Duodenal mucosa (tissue), 2 donors: ENCODE data around the gene KIF6.

ENCODE experiments used
- H3K27ac ChIP-seq: one replicate; pipeline ENCODE4 v1.7.0; 2013; ENCODE audit warnings: low read depth, low read length
- H3K27me3 ChIP-seq, 2 donors: one replicate each; pipeline ENCODE4 v1.7.0; 2013; ENCODE audit warnings: low read length in 2 of 2, control low read depth in 1 of 2; ENCODE audit not compliant: insufficient read depth in 2 of 2, control insufficient read depth in 1 of 2
- H3K36me3 ChIP-seq, 2 donors: one replicate each; pipeline ENCODE4 v1.7.0; 2013; ENCODE audit warnings: low read length in 2 of 2, control low read depth in 1 of 2; ENCODE audit not compliant: insufficient read depth in 2 of 2, control insufficient read depth in 1 of 2
- H3K4me1 ChIP-seq, 2 donors: one replicate each; pipeline ENCODE4 v1.7.0; 2013; ENCODE audit warnings: low read length in 2 of 2, control low read depth in 1 of 2; ENCODE audit not compliant: insufficient read depth in 2 of 2, control insufficient read depth in 1 of 2
- H3K4me3 ChIP-seq, 2 donors: one replicate each; pipeline ENCODE4 v1.7.0; 2013; ENCODE audit warnings: low read length in 2 of 2, low read depth in 1 of 2
- H3K9ac ChIP-seq, 2 donors: one replicate each; pipeline ENCODE4 v1.7.0; 2013; ENCODE audit warnings: low read length in 2 of 2, low read depth in 1 of 2
- H3K9me3 ChIP-seq, 2 donors: one replicate each; pipeline ENCODE4 v1.7.0; 2013; ENCODE audit warnings: low read length in 2 of 2, control low read depth in 1 of 2; ENCODE audit not compliant: control insufficient read depth in 1 of 2

Gene KIF6

GRCh38 chr6:39642270-39642669 lies 82.9 kb downstream of the KIF6 start:
- H3K4me1 ChIP-seq: no peaks in the 10 kb centered on the region
- H3K27ac ChIP-seq: no peak overlapping the region

GRCh38 chr6:39638126-39638822 lies 86.9 kb downstream of the KIF6 start:
- no peak overlapping the region for H3K4me3 ChIP-seq
- H3K9me3 ChIP-seq: no peaks in the 10 kb centered on the region
- no peaks in the 10 kb centered on the region for H3K27me3 ChIP-seq
- no peaks in the 10 kb centered on the region for H3K4me1 ChIP-seq
- H3K27ac ChIP-seq: no peak overlapping the region
- H3K9ac ChIP-seq: no peak overlapping the region
- H3K36me3 ChIP-seq: no peaks in the 10 kb centered on the region

More at GRCh38 chr6:39642270-39642669, 82.9 kb downstream of the KIF6 start:
- H3K27me3 ChIP-seq: no peaks in the 10 kb centered on the region
- H3K4me3 ChIP-seq: no peak overlapping the region
- no peak overlapping the region for H3K9ac ChIP-seq
- H3K9me3 ChIP-seq: no peaks in the 10 kb centered on the region
- no peaks in the 10 kb centered on the region for H3K36me3 ChIP-seq

GRCh38 chr6:39634646-39635341 lies 90.4 kb downstream of the KIF6 start:
- Histone ChIP-seq H3K9me3 (no peaks in the 10 kb centered on the region), H3K36me3 (no peaks in the 10 kb centered on the region), H3K4me3 (no peak overlapping the region), H3K4me1 (no peaks in the 10 kb centered on the region), H3K9ac (no peak overlapping the region), H3K27ac (no peak overlapping the region), H3K27me3 (no peaks in the 10 kb centered on the region)

GRCh38 chr6:39625209-39625608 lies 100.0 kb downstream of the KIF6 start:
- Histone ChIP-seq H3K9ac (no peak overlapping the region), H3K36me3 (no peaks in the 10 kb centered on the region), H3K9me3 (no peaks in the 10 kb centered on the region), H3K27ac (no peak overlapping the region), H3K4me1 (no peaks in the 10 kb centered on the region), H3K4me3 (no peak overlapping the region), H3K27me3 (no peaks in the 10 kb centered on the region)

- H3K9ac ChIP-seq: no peak overlapping the region
- H3K4me3 ChIP-seq: no peak overlapping the region
- no peaks in the 10 kb centered on the region for H3K9me3 ChIP-seq
- H3K36me3 ChIP-seq: no peaks in the 10 kb centered on the region
- no peaks in the 10 kb centered on the region for H3K27me3 ChIP-seq
- no peaks in the 10 kb centered on the region for H3K4me1 ChIP-seq
- H3K27ac ChIP-seq: no peak overlapping the region
These were observed 101.5 kb downstream of the KIF6 start for GRCh38 chr6:39623750-39624149.

GRCh38 chr6:39617520-39617919 lies 107.7 kb downstream of the KIF6 start:
- Histone ChIP-seq H3K27ac (no peak overlapping the region), H3K4me3 (no peak overlapping the region), H3K4me1 (no peaks in the 10 kb centered on the region)

GRCh38 chr6:39617026-39617425 lies 108.2 kb downstream of the KIF6 start:
- no peaks in the 10 kb centered on the region for H3K36me3 ChIP-seq
- no peaks in the 10 kb centered on the region for H3K9me3 ChIP-seq
- H3K4me1 ChIP-seq: no peaks in the 10 kb centered on the region
- no peak overlapping the region for H3K27ac ChIP-seq
- no peak overlapping the region for H3K4me3 ChIP-seq
- no peaks in the 10 kb centered on the region for H3K27me3 ChIP-seq
- H3K9ac ChIP-seq: no peak overlapping the region

More at GRCh38 chr6:39617520-39617919, 107.7 kb downstream of the KIF6 start:
- Histone ChIP-seq H3K27me3 (no peaks in the 10 kb centered on the region), H3K36me3 (no peaks in the 10 kb centered on the region), H3K9me3 (no peaks in the 10 kb centered on the region), H3K9ac (no peak overlapping the region)

GRCh38 chr6:39615622-39616021 lies 109.6 kb downstream of the KIF6 start:
- H3K4me1 ChIP-seq: no peaks in the 10 kb centered on the region
- no peaks in the 10 kb centered on the region for H3K36me3 ChIP-seq
- no peaks in the 10 kb centered on the region for H3K9me3 ChIP-seq

GRCh38 chr6:39614393-39614950 lies 110.7 kb downstream of the KIF6 start:
- Histone ChIP-seq H3K27me3 (no peaks in the 10 kb centered on the region), H3K4me1 (no peaks in the 10 kb centered on the region), H3K9ac (no peak overlapping the region), H3K27ac (no peak overlapping the region), H3K9me3 (no peaks in the 10 kb centered on the region), H3K4me3 (no peak overlapping the region), H3K36me3 (no peaks in the 10 kb centered on the region)

More at GRCh38 chr6:39615622-39616021, 109.6 kb downstream of the KIF6 start:
- Histone ChIP-seq H3K27me3 (no peaks in the 10 kb centered on the region), H3K9ac (no peak overlapping the region), H3K27ac (no peak overlapping the region), H3K4me3 (no peak overlapping the region)

GRCh38 chr6:39610221-39610620 lies 115.0 kb downstream of the KIF6 start:
- no peak overlapping the region for H3K4me3 ChIP-seq
- H3K9me3 ChIP-seq: no peaks in the 10 kb centered on the region
- H3K36me3 ChIP-seq: no peaks in the 10 kb centered on the region
- no peak overlapping the region for H3K27ac ChIP-seq
- no peaks in the 10 kb centered on the region for H3K4me1 ChIP-seq
- no peaks in the 10 kb centered on the region for H3K27me3 ChIP-seq
- H3K9ac ChIP-seq: no peak overlapping the region
